ENCODE measurements around the gene HOXC13. TPM values are rescaled to one million over a fixed set of nuclear protein-coding genes. Genes with fewer than 3 reads are reported as not detected.

Gene HOXC13
- total and polyA plus RNA-seq, 2 donors (not counting 1 experiment from before 2014, with no cell fraction given): not detected

- H3K4me3 ChIP-seq (replicated peaks in 1 of 4; ENCODE audit: control extremely low read depth in 1 of 4, insufficient read depth in 1 of 4, low read depth in 3 of 4, low read length in 4 of 4): no peak overlapping the region
- H3K4me1 ChIP-seq (ENCODE audit: control insufficient read depth, extremely low read depth, insufficient read depth, low read length): no peaks in the 10 kb centered on the region
- TF ChIP-seq CTCF (conservative IDR thresholded peaks at IDR 0.05 in 1 of 2, IDR thresholded peaks at IDR 0.05 in 1 of 2; ENCODE audit: low read depth in 1 of 2, low read length in 2 of 2): no peak
- no peak for TF ChIP-seq EZH2 (IDR thresholded peaks at IDR 0.05; ENCODE audit: low read length, missing control alignments)
- H3K9ac ChIP-seq (ENCODE audit: insufficient read depth, low read length): no peak overlapping the region
- no peak overlapping the region for H2AFZ ChIP-seq (ENCODE audit: low read length)
- no peaks in the 10 kb centered on the region for H3K79me2 ChIP-seq (ENCODE audit: control insufficient read depth, insufficient read depth, low read length)
- H3K9me3 ChIP-seq (ENCODE audit: control insufficient read depth, insufficient read depth, low read depth, low read length): no peaks in the 10 kb centered on the region
- peaks cover 92% of the 10 kb centered on the region for H3K27me3 ChIP-seq (ENCODE audit: control insufficient read depth, insufficient read depth, low read length)
- DNase-seq (ENCODE audit: low read depth in 2 of 2): no peak
- no peak overlapping the region for H3K27ac ChIP-seq (ENCODE audit: insufficient read depth, low read length)
- H4K20me1 ChIP-seq (ENCODE audit: control insufficient read depth, extremely low read depth, insufficient read depth, low read length): no peaks in the 10 kb centered on the region
- H3K36me3 ChIP-seq (ENCODE audit: control insufficient read depth, insufficient read depth, low read length): no peaks in the 10 kb centered on the region
- no peak overlapping the region for H3K4me2 ChIP-seq (ENCODE audit: extremely low read depth, insufficient read depth, low read length)
These were observed 37.7 kb downstream of the HOXC13 start for GRCh38 chr12:53976172-53976822.

- no peak for DNase-seq (ENCODE audit: low read depth in 2 of 2)
- Histone ChIP-seq H3K79me2 (ENCODE audit: control insufficient read depth, insufficient read depth, low read length) (no peaks in the 10 kb centered on the region), H3K36me3 (ENCODE audit: control insufficient read depth, insufficient read depth, low read length) (no peaks in the 10 kb centered on the region), H4K20me1 (ENCODE audit: control insufficient read depth, extremely low read depth, insufficient read depth, low read length) (no peaks in the 10 kb centered on the region), H3K4me2 (ENCODE audit: extremely low read depth, insufficient read depth, low read length) (no peak overlapping the region), H3K9ac (ENCODE audit: insufficient read depth, low read length) (no peak overlapping the region), H3K27ac (ENCODE audit: insufficient read depth, low read length) (no peak overlapping the region), H2AFZ (ENCODE audit: low read length) (no peak overlapping the region), H3K27me3 (ENCODE audit: control insufficient read depth, insufficient read depth, low read length) (peaks cover 92% of the 10 kb centered on the region), H3K4me1 (ENCODE audit: control insufficient read depth, extremely low read depth, insufficient read depth, low read length) (no peaks in the 10 kb centered on the region), H3K9me3 (ENCODE audit: control insufficient read depth, insufficient read depth, low read depth, low read length) (no peaks in the 10 kb centered on the region), H3K4me3 (replicated peaks in 1 of 4; ENCODE audit: control extremely low read depth in 1 of 4, insufficient read depth in 1 of 4, low read depth in 3 of 4, low read length in 4 of 4) (no peak overlapping the region)
- TF ChIP-seq EZH2 (IDR thresholded peaks at IDR 0.05; ENCODE audit: low read length, missing control alignments) (no peak), CTCF (conservative IDR thresholded peaks at IDR 0.05 in 1 of 2, IDR thresholded peaks at IDR 0.05 in 1 of 2; ENCODE audit: low read depth in 1 of 2, low read length in 2 of 2) (no peak)
These were observed 38.4 kb downstream of the HOXC13 start for GRCh38 chr12:53976823-53977595.

GRCh38 chr12:53977596-53978445 is 39.2 kb downstream of the HOXC13 start:
- H3K27ac ChIP-seq (ENCODE audit: insufficient read depth, low read length): no peak overlapping the region
- H3K27me3 ChIP-seq (ENCODE audit: control insufficient read depth, insufficient read depth, low read length): peaks cover 92% of the 10 kb centered on the region
- no peaks in the 10 kb centered on the region for H3K36me3 ChIP-seq (ENCODE audit: control insufficient read depth, insufficient read depth, low read length)
- H4K20me1 ChIP-seq (ENCODE audit: control insufficient read depth, extremely low read depth, insufficient read depth, low read length): no peaks in the 10 kb centered on the region
- no peaks in the 10 kb centered on the region for H3K4me1 ChIP-seq (ENCODE audit: control insufficient read depth, extremely low read depth, insufficient read depth, low read length)
- H3K9me3 ChIP-seq (ENCODE audit: control insufficient read depth, insufficient read depth, low read depth, low read length): no peaks in the 10 kb centered on the region
- no peak overlapping the region for H3K9ac ChIP-seq (ENCODE audit: insufficient read depth, low read length)
- no peak for DNase-seq (ENCODE audit: low read depth in 2 of 2)
- no peak overlapping the region for H3K4me3 ChIP-seq (replicated peaks in 1 of 4; ENCODE audit: control extremely low read depth in 1 of 4, insufficient read depth in 1 of 4, low read depth in 3 of 4, low read length in 4 of 4)
- H3K79me2 ChIP-seq (ENCODE audit: control insufficient read depth, insufficient read depth, low read length): no peaks in the 10 kb centered on the region
- no peak overlapping the region for H2AFZ ChIP-seq (ENCODE audit: low read length)
- TF ChIP-seq EZH2 (IDR thresholded peaks at IDR 0.05; ENCODE audit: low read length, missing control alignments) (no peak), CTCF (conservative IDR thresholded peaks at IDR 0.05 in 1 of 2, IDR thresholded peaks at IDR 0.05 in 1 of 2; ENCODE audit: low read depth in 1 of 2, low read length in 2 of 2) (no peak)
- no peak overlapping the region for H3K4me2 ChIP-seq (ENCODE audit: extremely low read depth, insufficient read depth, low read length)

Measured in fibroblast of lung (primary cell).